Esophagus (tissue), 2 donors: Measurements from ENCODE around the gene MRPL24. TPM values are rescaled to one million over a fixed set of nuclear protein-coding genes. Genes with fewer than 3 reads are reported as not detected.

Experiments
- H3K27ac ChIP-seq, 2 donors: one replicate each; pipeline ENCODE4 v1.5.1; 2013; ENCODE audit warnings: low read depth in 2 of 2, mild to moderate bottlenecking in 2 of 2, inconsistent platforms in 1 of 2, low read length in 1 of 2, moderate library complexity in 1 of 2
- H3K27me3 ChIP-seq, 2 donors: one replicate each; pipeline ENCODE4 v1.6.1; 2013; ENCODE audit warnings: low read length in 2 of 2, control low read depth in 1 of 2, mild to moderate bottlenecking in 1 of 2; ENCODE audit not compliant: insufficient read depth in 2 of 2, control insufficient read depth in 1 of 2
- H3K36me3 ChIP-seq, 2 donors: one replicate each; pipeline ENCODE4 v1.6.1; 2013; ENCODE audit warnings: low read length in 1 of 2; ENCODE audit not compliant: control insufficient read depth in 2 of 2, insufficient read depth in 2 of 2
- H3K4me1 ChIP-seq, 2 donors: one replicate each; pipeline ENCODE4 v1.6.1; 2013; ENCODE audit warnings: low read length in 1 of 2; ENCODE audit not compliant: control insufficient read depth in 2 of 2, insufficient read depth in 2 of 2
- H3K4me3 ChIP-seq, 2 donors: one replicate each; pipeline ENCODE4 v1.5.1; 2013; ENCODE audit warnings: low read length in 2 of 2, mild to moderate bottlenecking in 2 of 2, low read depth in 1 of 2, moderate library complexity in 1 of 2
- H3K9me3 ChIP-seq, 2 donors: one replicate each; pipeline ENCODE4 v1.6.1; 2013; ENCODE audit warnings: mild to moderate bottlenecking in 2 of 2, low read depth in 1 of 2, low read length in 1 of 2, moderate library complexity in 1 of 2; ENCODE audit not compliant: control insufficient read depth in 2 of 2, insufficient read depth in 1 of 2
- WGBS, 2 donors: extraction: QIAGEN DNeasy Blood & Tissue Kit; methylation state at CpG; one replicate each; pipeline ENCODE4 v1.1.7; 2013; 5-methylcytosine and 5-hydroxymethylcytosine counted together
- polyA plus RNA-seq, 2 donors: library from polyadenylated mRNA; stranded (reverse); fragments of 200-250 nt; gene quantifications; one replicate each; pipeline ENCODE4 v1.2.3, GENCODE V29; 2013
- donor health status: healthy with polysubstance abuse.
- donor health status: Bipolar disorder and iron deficiency.

The MRPL24 gene
- polyA plus RNA-seq, 2 donors, result 79.3 to 81.0 TPM

DNA sequence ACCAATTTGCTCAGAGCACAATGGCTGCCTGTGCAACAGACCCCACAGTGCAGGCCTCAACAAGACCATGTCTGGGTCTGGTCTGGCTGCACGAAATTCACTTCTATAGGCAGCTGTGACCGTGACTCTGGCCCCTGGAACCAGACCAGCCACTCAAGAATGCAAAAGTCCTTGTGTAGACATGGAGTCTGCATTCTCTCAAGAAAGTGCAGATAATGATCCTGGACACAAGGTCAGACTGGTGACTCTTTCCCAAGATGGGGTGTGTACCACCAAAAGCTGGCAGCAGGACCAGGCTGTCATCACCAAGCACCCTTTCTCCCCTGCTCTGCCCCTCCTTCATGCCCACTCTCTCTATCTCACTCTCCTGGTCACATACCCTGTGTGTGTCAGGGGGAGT is 19.8 kb downstream of the MRPL24 start:
- H3K9me3 ChIP-seq, result no peaks in the 10 kb centered on the region
- no peak overlapping the region for H3K4me3 ChIP-seq
- WGBS, 2 donors, result 76 to 87% methylated on average over 2 of the region's 2 CpGs
- no peak overlapping the region for H3K27ac ChIP-seq
- peaks cover 0 to 8% of the 10 kb centered on the region in 2 donors for H3K4me1 ChIP-seq
- no peaks in the 10 kb centered on the region for H3K27me3 ChIP-seq
- H3K36me3 ChIP-seq, result peaks cover 19 to 26% of the 10 kb centered on the region in 2 donors

DNA sequence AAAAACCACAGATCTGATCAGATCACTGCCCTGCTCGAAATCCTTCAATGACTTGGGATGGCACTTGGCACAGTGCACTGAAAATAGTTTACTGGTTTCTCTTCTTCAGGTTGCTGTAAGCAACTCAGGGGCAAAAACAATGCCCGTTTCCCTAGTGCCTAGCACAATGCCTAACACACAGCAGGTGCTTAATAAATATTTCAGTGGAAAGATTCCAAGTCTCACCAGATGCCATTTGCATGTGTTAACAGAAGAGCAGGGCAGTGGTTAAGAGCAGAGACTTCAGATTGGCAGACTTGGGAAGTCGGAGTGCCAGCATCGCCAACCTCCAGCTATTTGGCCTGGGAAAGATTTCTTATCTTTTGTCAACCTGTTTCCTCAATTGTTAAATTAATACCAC is 23.5 kb downstream of the MRPL24 start:
- H3K27ac ChIP-seq, result no peak overlapping the region
- no peaks in the 10 kb centered on the region for H3K9me3 ChIP-seq
- WGBS, 2 donors, result 64 to 77% methylated on average over 4 of the region's 4 CpGs
- H3K4me1 ChIP-seq, result peaks cover 0 to 1% of the 10 kb centered on the region in 2 donors
- peaks cover 8 to 9% of the 10 kb centered on the region in 2 donors for H3K36me3 ChIP-seq
- no peaks in the 10 kb centered on the region for H3K27me3 ChIP-seq
- H3K4me3 ChIP-seq, result no peak overlapping the region

DNA sequence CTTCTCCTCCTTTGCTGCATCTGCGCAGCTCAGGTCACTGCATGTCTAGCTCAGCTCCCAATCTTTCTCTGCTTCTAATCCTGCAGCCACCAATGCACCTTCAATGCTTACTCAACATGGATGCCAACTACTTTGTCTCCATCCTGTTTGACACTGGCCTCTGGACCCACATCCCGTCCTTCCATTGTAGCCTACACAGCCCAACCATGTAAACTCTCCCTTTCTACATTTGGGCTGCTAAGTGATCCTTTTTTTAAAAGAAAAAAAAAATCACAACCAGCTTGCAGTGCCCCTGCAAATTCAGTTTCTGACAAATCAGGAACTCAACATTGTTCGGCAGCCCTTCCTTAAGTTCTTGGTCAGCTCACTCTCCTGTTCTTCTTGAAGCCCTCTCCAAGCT is 26.1 kb downstream of the MRPL24 start:
- Histone ChIP-seq H3K9me3 (no peaks in the 10 kb centered on the region), H3K4me3 (no peak overlapping the region), H3K27me3 (no peaks in the 10 kb centered on the region), H3K4me1 (peaks cover 3 to 12% of the 10 kb centered on the region in 2 donors), H3K36me3 (no peaks in the 10 kb centered on the region), H3K27ac (no peak overlapping the region)
- 78 to 82% methylated on average over 3 of the region's 3 CpGs for WGBS, 2 donors

DNA sequence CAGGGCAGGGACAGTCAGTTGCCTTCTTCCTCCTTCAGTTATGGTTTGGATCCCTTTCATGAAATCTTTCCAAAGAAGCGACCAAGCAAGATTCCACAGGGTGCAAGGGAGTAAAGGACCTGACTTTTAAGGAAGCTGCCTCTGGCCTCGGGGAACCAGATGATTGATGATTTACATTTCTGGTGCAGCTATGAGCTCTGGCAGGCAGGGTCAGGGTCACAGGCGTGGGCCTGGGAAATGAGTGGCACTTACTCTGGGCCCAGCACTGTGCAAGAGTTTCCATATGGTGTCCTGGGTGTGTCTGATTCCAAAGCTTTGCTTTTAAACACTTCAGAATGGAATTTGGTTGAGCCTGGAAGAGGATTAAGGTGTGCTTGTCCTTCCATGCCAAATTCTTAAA is 28.3 kb downstream of the MRPL24 start:
- Histone ChIP-seq H3K4me1 (peaks cover 6 to 25% of the 10 kb centered on the region in 2 donors), H3K27ac (peak overlapping the region; percentile 77 to 83), H3K36me3 (no peaks in the 10 kb centered on the region), H3K27me3 (no peaks in the 10 kb centered on the region), H3K9me3 (no peaks in the 10 kb centered on the region), H3K4me3 (no peak overlapping the region)
- 34% methylated on average over 3 of the region's 3 CpGs for WGBS, 2 donors

DNA sequence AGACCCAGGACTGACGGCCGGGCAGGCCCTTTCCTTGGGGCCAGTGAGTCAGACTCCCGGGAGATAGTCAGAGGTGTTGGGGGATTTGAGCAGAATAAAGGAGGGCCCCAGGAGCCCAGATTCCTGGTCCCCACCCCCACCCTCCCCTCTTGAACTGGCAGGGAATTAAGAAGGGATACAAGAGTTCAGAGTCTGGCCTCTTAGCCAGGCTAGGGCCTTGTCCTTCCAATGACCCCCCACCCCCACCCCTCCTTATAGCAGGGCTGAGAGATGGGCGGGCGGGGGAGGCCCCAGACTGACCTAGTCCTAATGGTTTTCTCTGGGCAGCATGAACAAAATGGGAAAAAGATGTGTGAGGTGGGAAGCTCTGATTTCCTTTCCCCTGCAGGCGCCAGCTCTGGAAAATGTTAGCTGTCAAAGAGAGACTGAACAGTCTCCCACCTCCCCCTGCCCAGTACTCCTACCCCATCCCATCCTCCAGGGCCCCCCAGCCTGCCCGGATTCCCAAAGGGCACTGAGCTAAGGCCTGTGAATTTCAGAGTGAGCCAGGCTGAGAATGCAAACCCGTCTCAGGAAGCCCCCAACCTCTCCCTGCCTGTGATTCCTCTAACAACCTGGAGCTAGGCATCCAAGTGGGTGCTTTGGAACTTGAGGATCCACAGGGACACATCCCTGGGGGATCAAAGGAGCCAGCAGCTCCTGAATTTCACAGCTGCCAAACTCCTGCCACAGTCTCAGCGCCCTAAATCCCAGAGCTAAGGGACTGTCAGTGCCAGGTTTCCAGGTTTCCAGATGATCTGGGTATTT is 29.7 kb downstream of the MRPL24 start:
- peaks cover 6 to 32% of the 10 kb centered on the region in 2 donors for H3K4me1 ChIP-seq
- 60 to 69% methylated on average over 9 of the region's 9 CpGs for WGBS, 2 donors

DNA sequence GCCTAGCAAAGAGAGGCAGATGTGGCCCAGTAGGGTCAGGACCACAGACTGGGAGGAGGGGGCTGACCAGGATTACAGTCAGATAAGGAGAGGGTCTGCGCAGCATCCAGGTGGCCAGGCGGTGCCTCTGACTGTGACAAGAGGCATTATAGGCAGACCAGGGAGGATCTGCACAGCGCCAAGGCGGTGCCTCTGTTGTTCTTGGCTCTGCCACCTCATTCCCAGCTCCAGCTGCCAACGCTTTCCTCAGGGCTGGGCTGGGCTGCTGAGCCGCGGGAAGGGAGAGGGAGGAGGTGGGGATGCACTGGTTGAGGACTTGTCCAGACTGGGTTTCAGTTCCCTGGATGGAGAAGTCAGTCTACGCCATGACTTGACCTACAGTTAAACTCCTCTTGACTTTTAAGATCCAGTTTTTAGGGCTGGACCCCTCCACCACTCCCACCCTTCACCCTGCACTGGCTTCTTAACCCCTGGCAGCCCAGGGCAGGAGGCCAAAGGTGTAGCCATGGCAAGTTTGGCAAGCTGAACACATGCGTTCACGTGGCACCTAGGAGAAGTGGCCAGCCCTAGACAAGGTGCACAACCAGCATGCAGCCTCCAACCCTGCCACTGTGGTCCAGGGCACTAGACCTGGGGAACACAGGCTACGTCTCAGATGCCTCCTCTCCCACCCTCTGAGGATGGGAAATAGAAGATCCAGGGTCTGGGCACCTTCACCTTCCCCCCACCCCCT is 31.0 kb downstream of the MRPL24 start:
- Histone ChIP-seq H3K27me3 (no peaks in the 10 kb centered on the region), H3K27ac (peak overlapping the region; percentile 38 to 86), H3K9me3 (no peaks in the 10 kb centered on the region), H3K4me1 (peaks cover 10 to 36% of the 10 kb centered on the region in 2 donors), H3K4me3 (no peak overlapping the region), H3K36me3 (no peaks in the 10 kb centered on the region)
- 29 to 41% methylated on average over 9 to 11 of the region's 11 CpGs for WGBS, 2 donors

More for the DNA sequence above, 29.7 kb downstream of the MRPL24 start:
- H3K4me3 ChIP-seq, result no peak overlapping the region
- H3K27ac ChIP-seq, result peak overlapping the region in 1 of 2 donors; percentile 86
- no peaks in the 10 kb centered on the region for H3K27me3 ChIP-seq
- H3K9me3 ChIP-seq, result no peaks in the 10 kb centered on the region
- H3K36me3 ChIP-seq, result no peaks in the 10 kb centered on the region

DNA sequence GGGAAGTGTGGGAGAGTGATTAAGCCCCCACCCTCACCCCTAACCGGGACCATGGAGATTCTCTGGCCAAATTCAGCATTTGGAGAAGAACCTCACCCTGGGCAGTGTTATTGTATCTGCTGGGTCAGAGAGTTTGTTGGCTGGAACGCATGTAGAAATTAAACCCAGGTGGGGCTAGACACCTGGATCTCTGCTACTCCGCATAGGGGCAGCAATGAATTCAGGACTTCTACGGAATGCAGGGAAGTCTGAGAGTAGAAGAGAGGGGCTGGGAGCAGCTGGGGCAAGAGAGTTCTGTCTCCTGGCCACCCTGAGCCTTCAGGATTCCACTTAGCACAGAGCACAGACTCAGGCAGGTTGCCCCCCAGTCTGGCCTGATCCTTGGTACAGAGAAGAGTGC is 31.9 kb downstream of the MRPL24 start:
- WGBS, 2 donors, result 45 to 54% methylated on average over 4 of the region's 4 CpGs
- no peaks in the 10 kb centered on the region for H3K36me3 ChIP-seq
- no peak overlapping the region for H3K4me3 ChIP-seq
- H3K9me3 ChIP-seq, result no peaks in the 10 kb centered on the region
- no peaks in the 10 kb centered on the region for H3K27me3 ChIP-seq
- peaks cover 10 to 42% of the 10 kb centered on the region in 2 donors for H3K4me1 ChIP-seq
- H3K27ac ChIP-seq, result peak overlapping the region; percentile 38 to 86

DNA sequence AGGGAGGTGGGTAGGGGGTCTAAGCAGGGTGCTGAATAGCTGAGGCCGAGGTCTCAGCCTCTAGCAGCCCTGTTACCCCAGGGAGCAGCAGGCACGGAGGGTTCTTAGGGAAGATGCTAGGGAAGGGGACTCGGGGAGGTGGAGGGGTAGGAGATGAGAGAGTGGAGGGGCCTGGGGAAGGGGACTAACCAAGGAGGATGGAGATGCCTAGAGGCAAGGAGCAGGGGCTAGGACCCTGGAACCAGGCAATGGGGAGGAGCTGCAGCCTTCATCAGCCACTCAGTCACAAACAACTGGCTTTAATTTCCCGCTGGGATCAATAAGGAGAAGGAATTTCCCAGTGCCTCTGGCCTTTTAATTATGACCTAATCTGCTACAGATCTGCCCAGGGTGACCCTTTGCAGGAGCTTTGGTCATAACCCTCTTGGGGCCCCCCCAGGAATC is 32.6 kb downstream of the MRPL24 start:
- Histone ChIP-seq H3K9me3 (no peaks in the 10 kb centered on the region), H3K4me3 (no peak overlapping the region), H3K4me1 (peaks cover 10 to 47% of the 10 kb centered on the region in 2 donors), H3K36me3 (no peaks in the 10 kb centered on the region), H3K27me3 (no peaks in the 10 kb centered on the region), H3K27ac (peak overlapping the region; percentile 16 to 50)
- WGBS, 2 donors, result 38 to 56% methylated on average over 4 of the region's 4 CpGs

DNA sequence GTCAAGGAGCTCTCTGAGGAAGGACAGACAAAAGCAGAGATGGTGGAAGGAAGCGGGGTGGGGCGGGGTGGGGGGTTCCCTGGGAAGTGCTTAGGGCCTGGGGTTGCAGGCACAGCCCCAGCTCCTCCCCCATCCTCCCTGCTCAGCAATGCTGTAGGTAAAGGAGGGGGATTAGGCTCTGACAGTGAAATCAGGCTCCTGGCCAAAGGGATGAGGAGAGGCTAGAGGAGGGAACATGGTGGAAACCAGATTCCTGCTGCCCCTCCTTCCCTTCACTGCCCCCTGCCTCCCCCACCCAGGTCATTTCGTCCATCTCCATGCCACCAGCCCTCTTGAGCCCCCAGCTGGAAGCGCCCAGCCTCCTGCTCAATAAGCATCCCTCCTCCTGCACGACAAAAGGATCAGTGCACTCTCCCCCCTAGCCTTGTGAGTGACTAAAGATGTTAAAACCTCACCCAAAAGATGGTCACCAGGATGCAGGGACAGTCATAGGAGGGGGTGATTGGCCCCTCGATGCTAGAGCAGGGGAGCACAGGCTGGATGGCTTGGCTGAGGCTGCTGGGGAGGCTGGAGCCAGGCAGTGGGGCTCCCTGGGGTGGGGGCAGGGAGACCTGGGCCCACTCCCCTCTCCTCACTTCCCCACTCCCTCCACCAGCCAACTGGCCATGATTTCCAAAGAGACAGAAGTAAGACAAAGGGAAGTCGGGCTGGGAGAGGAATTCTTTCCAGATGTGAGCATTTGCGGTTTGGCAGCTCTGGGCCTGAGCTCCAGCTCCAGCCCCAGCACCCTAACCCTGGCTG is 33.3 kb downstream of the MRPL24 start:
- Histone ChIP-seq H3K9me3 (no peaks in the 10 kb centered on the region), H3K4me3 (no peak overlapping the region), H3K36me3 (no peaks in the 10 kb centered on the region), H3K27me3 (no peaks in the 10 kb centered on the region), H3K27ac (peak overlapping the region; percentile 65 to 87), H3K4me1 (peaks cover 10 to 47% of the 10 kb centered on the region in 2 donors)
- 48 to 51% methylated on average over 8 of the region's 8 CpGs for WGBS, 2 donors
